Mucosa of gallbladder (tissue), 1 donor: ENCODE data around the gene LRCH1. TPM values are rescaled to one million over a fixed set of nuclear protein-coding genes. Genes with fewer than 3 reads are reported as not detected.

Experiments
- DNase-seq: peaks from one replicate; pipeline ENCODE4 v3.0.0-alpha.2; 2020; ENCODE audit warnings: low spot score
- total RNA-seq: library from RNA; stranded (reverse); gene quantifications from one replicate; pipeline ENCODE4 v1.2.1, GENCODE V29; 2021
- donor health status: DM: no; HTN: no; CAD: no.

The LRCH1 gene
- total RNA-seq, 1 donor from 2014 or later, result 35.6 TPM

GRCh38 chr13:46799139-46799538 lies 246.2 kb downstream of the LRCH1 start:
- DNase-seq, result no peak

- DNase-seq, result no peak
Measured at GRCh38 chr13:46801858-46802257, 248.9 kb downstream of the LRCH1 start.

Other genes starting within 250 kb of the LRCH1 start
- gene RUBCNL, start 165.9 kb upstream of the LRCH1 start, total RNA-seq, result 4.3 TPM
- gene ESD, start 244.0 kb downstream of the LRCH1 start, total RNA-seq, result 86.8 TPM